HepG2 (cell line): ENCODE data around the gene HAUS1. TPM values are rescaled to one million over a fixed set of nuclear protein-coding genes. Genes with fewer than 3 reads are reported as not detected.

Experiments
- ATAC-seq: fragments of 200-7000 bp; cut with Tn5 transposase; 3 replicates; pipeline ENCODE4 v1.9.1; 2020; ENCODE audit warnings: mild to moderate bottlenecking, moderate library complexity
- BruUV-seq: library from RNA; stranded (reverse); fragments of 400-500 nt; replicated peaks from 2 replicates; lab custom pipeline; 2021; lab: Mats Ljungman, UMichigan
- CTCF ChIA-PET: fragments of 300-600 bp; formaldehyde crosslinking; extraction: SDS; loops from one replicate; lab custom pipeline; 2021; ENCODE audit warnings: low total read pairs, inconsistent platforms, low intra/inter-chr PET ratio; lab: Yijun Ruan, JAX
- POLR2A ChIA-PET: fragments of 350-600 bp; sonication (Branson Sonifier 250); formaldehyde crosslinking; loops from one replicate; lab custom pipeline; 2020; ENCODE audit warnings: antibody characterized with exemption, inconsistent platforms; lab: Yijun Ruan, JAX
- DNase-seq: peaks from one replicate; pipeline ENCODE4 v3.0.0-alpha.2; 2015; ENCODE audit warnings: low spot score
- FAIRE-seq: peaks from 3 replicates; lab custom pipeline; 2011; peaks lifted over from hg19 to GRCh38; lab: Jason Lieb, UNC
- H2AFZ ChIP-seq: one replicate; pipeline ENCODE4 v1.6.1; 2011; ENCODE audit warnings: low read length, inconsistent platforms
- H3K27ac ChIP-seq: fragments of 300-600 bp; 3 replicates; pipeline ENCODE4 v1.8.0; 2011; ENCODE audit warnings: mixed run types, mild to moderate bottlenecking, mixed read lengths, low read length, inconsistent platforms; ENCODE audit not compliant: insufficient read depth; ENCODE audit errors: extremely low read length
- H3K27me3 ChIP-seq, 2 experiments: fragments of 200-600 bp in 1 of 2; 2 replicates in 1 of 2; 3 replicates in 1 of 2; pipeline versions ENCODE4 v1.6.0 to v1.8.0; 2011; ENCODE audit warnings: low read length in 2 of 2, mild to moderate bottlenecking in 2 of 2, moderate library complexity in 2 of 2, inconsistent platforms in 1 of 2; ENCODE audit not compliant: insufficient read depth in 2 of 2, control insufficient read depth in 1 of 2
- H3K36me3 ChIP-seq, 2 experiments: fragments of 200-600 bp in 1 of 2; replicated peaks in 1 of 2; 2 replicates in 1 of 2; 3 replicates in 1 of 2; pipeline versions ENCODE4 v1.5.1 to v1.8.0; 2011; ENCODE audit warnings: low read length in 2 of 2, inconsistent platforms in 1 of 2; ENCODE audit not compliant: insufficient read depth in 2 of 2, control insufficient read depth in 1 of 2
- H3K4me1 ChIP-seq: 2 replicates; pipeline ENCODE4 v1.5.1; 2012; ENCODE audit warnings: low read length, inconsistent platforms; ENCODE audit not compliant: insufficient read depth
- H3K4me2 ChIP-seq: 2 replicates; pipeline ENCODE4 v1.6.0; 2011; ENCODE audit warnings: low read depth, low read length, inconsistent platforms
- H3K4me3 ChIP-seq, 3 experiments: fragments of 200-600 bp in 1 of 3; sonication (generic), shearing (Covaris generic) in 1 of 3; replicated peaks in 1 of 3; 2 replicates each; pipeline ENCODE4 v1.5.1; 2011 to 2016; ENCODE audit warnings: low read length in 3 of 3, inconsistent platforms in 2 of 3, low read depth in 2 of 3, mild to moderate bottlenecking in 2 of 3, control low read depth in 1 of 3, mixed read lengths in 1 of 3; ENCODE audit not compliant: insufficient read depth in 1 of 3
- H3K79me2 ChIP-seq: one replicate; pipeline ENCODE4 v1.6.1; 2011; ENCODE audit warnings: low read length, inconsistent platforms; ENCODE audit not compliant: insufficient read depth
- H3K9ac ChIP-seq: 2 replicates; pipeline ENCODE4 v1.6.0; 2011; ENCODE audit warnings: mild to moderate bottlenecking, low read depth, low read length, inconsistent platforms; ENCODE audit not compliant: insufficient read depth
- H3K9me3 ChIP-seq: 2 replicates; pipeline ENCODE4 v1.5.1; 2012; ENCODE audit warnings: mild to moderate bottlenecking, low read length
- H4K20me1 ChIP-seq: 2 replicates; pipeline ENCODE4 v1.6.0; 2011; ENCODE audit warnings: inconsistent platforms, mild to moderate bottlenecking, low read length, moderate library complexity; ENCODE audit not compliant: insufficient read depth
- AKAP8 ChIP-seq: sonication (generic); formaldehyde crosslinking; IDR thresholded peaks from 2 replicates; pipeline ENCODE4 v1.5.1; 2020; ENCODE audit warnings: mild to moderate bottlenecking, missing genetic modification reagents
- ARID5B ChIP-seq: IDR thresholded peaks from 2 replicates; pipeline ENCODE4 v1.4.0; 2020; ENCODE audit warnings: mild to moderate bottlenecking, missing genetic modification reagents
- LCORL ChIP-seq, 2 experiments: fragments of 450-650 bp in 1 of 2; sonication (generic) in 1 of 2; formaldehyde crosslinking in 1 of 2; IDR thresholded peaks; 2 replicates each; pipeline versions ENCODE4 v1.5.0 to v1.6.1; 2017 to 2020; ENCODE audit warnings: antibody characterized with exemption in 1 of 2, missing genetic modification reagents in 1 of 2
- MEIS2 ChIP-seq: sonication (generic); formaldehyde crosslinking; IDR thresholded peaks from 2 replicates; pipeline ENCODE4 v1.9.0; 2021; ENCODE audit warnings: mild to moderate bottlenecking, missing genetic modification reagents
- POLR2AphosphoS2 ChIP-seq: IDR thresholded peaks from 2 replicates; pipeline ENCODE4 v1.6.1; 2011; ENCODE audit warnings: low read depth, low read length, improper control_type of control experiment
- PRDM10 ChIP-seq: sonication (generic); formaldehyde crosslinking; IDR thresholded peaks from 2 replicates; pipeline ENCODE4 v1.4.0; 2020; ENCODE audit warnings: low read depth, missing genetic modification reagents
- ZMYM2 ChIP-seq: sonication (generic); formaldehyde crosslinking; IDR thresholded peaks from 2 replicates; pipeline ENCODE4 v1.8.0; 2022; ENCODE audit warnings: mild to moderate bottlenecking, missing genetic modification reagents
- ZNF224 ChIP-seq: sonication (generic); formaldehyde crosslinking; IDR thresholded peaks from 2 replicates; pipeline ENCODE4 v1.5.0; 2020; ENCODE audit warnings: mild to moderate bottlenecking, missing genetic modification reagents
- ZNF564 ChIP-seq: sonication (generic); formaldehyde crosslinking; IDR thresholded peaks from 2 replicates; pipeline ENCODE4 v1.8.1; 2023; ENCODE audit warnings: mild to moderate bottlenecking, missing genetic modification reagents
- ZNF607 ChIP-seq: sonication (generic); formaldehyde crosslinking; IDR thresholded peaks from 2 replicates; pipeline ENCODE4 v1.5.1; 2020; ENCODE audit warnings: missing genetic modification reagents, mild to moderate bottlenecking, borderline replicate concordance
- ZNF644 ChIP-seq: IDR thresholded peaks from 2 replicates; pipeline ENCODE4 v1.6.1; 2016; ENCODE audit warnings: low read depth
- ZNF816 ChIP-seq: sonication (generic); formaldehyde crosslinking; IDR thresholded peaks from 2 replicates; pipeline ENCODE4 v1.8.0; 2022; ENCODE audit warnings: missing genetic modification reagents, mild to moderate bottlenecking, borderline replicate concordance
- ZZZ3 ChIP-seq: sonication (generic); formaldehyde crosslinking; IDR thresholded peaks from 2 replicates; pipeline ENCODE4 v1.4.0; 2020; ENCODE audit warnings: missing genetic modification reagents, mild to moderate bottlenecking, borderline replicate concordance
- WGBS: methylation state at CpG from one replicate; pipeline ENCODE4 v1.1.6; 2017; ENCODE audit warnings: low lambda C conversion rate; 5-methylcytosine and 5-hydroxymethylcytosine counted together
- in situ Hi-C: cut with HindIII; loops from 2 replicates; pipeline ENCODE4 v1.10.0; 2017; ENCODE audit warnings: low pct_unique_long_range_greater_than_20kb; ENCODE audit not compliant: extremely low pct_ligation_motif_present
- intact Hi-C: fragments of 100-400 bp; cut with micrococcal nuclease; formaldehyde crosslinking; loops from one replicate; pipeline ENCODE4 v1.10.0; 2022; ENCODE audit not compliant: unreplicated experiment
- polyA plus RNA-seq, 8 experiments: library from polyadenylated mRNA; depleted of rRNA in 3 of 8; stranded (reverse) in 7 of 8; unstranded in 1 of 8; fragments of >200 nt; fragmentation: Illumina TruSeq in 4 of 8; extraction: Trizol in 4 of 8; gene quantifications; 2 replicates each; pipeline versions ENCODE4 v1.2.1 to v1.2.3, GENCODE V29; 2011 to 2016; ENCODE audit warnings: low read depth in 4 of 8, missing spikeins in 1 of 8, mixed read lengths in 1 of 8; ENCODE audit not compliant: insufficient read depth in 1 of 8
- total RNA-seq, 5 experiments: library from RNA; depleted of rRNA; stranded (reverse); fragments of >200 nt; fragmentation: Illumina TruSeq; extraction: Trizol; gene quantifications; 2 replicates each; pipeline ENCODE4 v1.2.3, GENCODE V29; 2016; ENCODE audit warnings: low read depth in 1 of 5

The HAUS1 gene
- total and polyA plus RNA-seq, 2 of the 13 experiments (the other 11 are each of a cell fraction or from before 2014, with no cell fraction given): 20.6 to 59.2 TPM

GRCh38 chr18:46061796-46062195 is 42.4 kb upstream of the HAUS1 start:
- intact Hi-C loops: no loop called here
- peaks cover 2 to 12% of the 10 kb centered on the region in 2 experiments; a peak in 2 of 5 replicates for H3K27me3 ChIP-seq
- TF ChIP-seq POLR2AphosphoS2: no peak
- TF ChIP-seq AKAP8 (CRISPR knock-in tag): no peak
- no peak for TF ChIP-seq PRDM10
- no peak for TF ChIP-seq ZNF816 (CRISPR knock-in tag)
- no peak for TF ChIP-seq LCORL (IDR thresholded peaks at IDR 0.05)
- TF ChIP-seq LCORL (CRISPR knock-in tag; IDR thresholded peaks at IDR 0.05): no peak
- no peak for TF ChIP-seq ZNF564
- TF ChIP-seq ZNF224 (CRISPR knock-in tag): no peak
- TF ChIP-seq ARID5B (CRISPR knock-in tag): no peak
- TF ChIP-seq ZMYM2 (CRISPR knock-in tag): no peak
- no peak for TF ChIP-seq MEIS2 (CRISPR knock-in tag)
- TF ChIP-seq ZNF607 (CRISPR knock-in tag): no peak
- TF ChIP-seq ZZZ3: no peak
- no peak for TF ChIP-seq ZNF644 (CRISPR knock-in tag)

More at GRCh38 chr18:46061796-46062195, 42.4 kb upstream of the HAUS1 start:
- CTCF ChIA-PET: no interaction called here
- FAIRE-seq: no peak
- no peak for DNase-seq
- Histone ChIP-seq H4K20me1 (no peaks in the 10 kb centered on the region), H3K27ac (no peak overlapping the region), H3K9me3 (no peaks in the 10 kb centered on the region), H3K4me2 (no peak overlapping the region), H3K79me2 (no peaks in the 10 kb centered on the region), H2AFZ (no peak overlapping the region), H3K4me3 (no peak overlapping the region), H3K36me3 (no peaks in the 10 kb centered on the region), H3K9ac (no peak overlapping the region), H3K4me1 (no peaks in the 10 kb centered on the region)
- WGBS: 25% methylated on average over 1 of the region's 1 CpG
- in situ Hi-C loops: no loop called here
- no TSS peak for BruUV-seq
- POLR2A ChIA-PET: no interaction called here
- no peak for ATAC-seq
